Measurements from ENCODE around the gene C1orf87.
A peak's percentile ranks its signal among the peaks of the same experiment; 100 is the strongest.

- TF ChIP-seq CTCF (conservative IDR thresholded peaks at IDR 0.05; ENCODE audit: low read depth, low read length) (0 out of 2 replicates have a peak, but pooled peaks have one; percentile 6), EZH2phosphoT487 (IDR thresholded peaks at IDR 0.05; ENCODE audit: borderline replicate concordance, low read length) (no peak)
Measured at GRCh38 chr1:60113028-60113427, 39.5 kb upstream of the C1orf87 start.
